ENCODE results near the gene SHTN1.

SHTN1 gene

DNA sequence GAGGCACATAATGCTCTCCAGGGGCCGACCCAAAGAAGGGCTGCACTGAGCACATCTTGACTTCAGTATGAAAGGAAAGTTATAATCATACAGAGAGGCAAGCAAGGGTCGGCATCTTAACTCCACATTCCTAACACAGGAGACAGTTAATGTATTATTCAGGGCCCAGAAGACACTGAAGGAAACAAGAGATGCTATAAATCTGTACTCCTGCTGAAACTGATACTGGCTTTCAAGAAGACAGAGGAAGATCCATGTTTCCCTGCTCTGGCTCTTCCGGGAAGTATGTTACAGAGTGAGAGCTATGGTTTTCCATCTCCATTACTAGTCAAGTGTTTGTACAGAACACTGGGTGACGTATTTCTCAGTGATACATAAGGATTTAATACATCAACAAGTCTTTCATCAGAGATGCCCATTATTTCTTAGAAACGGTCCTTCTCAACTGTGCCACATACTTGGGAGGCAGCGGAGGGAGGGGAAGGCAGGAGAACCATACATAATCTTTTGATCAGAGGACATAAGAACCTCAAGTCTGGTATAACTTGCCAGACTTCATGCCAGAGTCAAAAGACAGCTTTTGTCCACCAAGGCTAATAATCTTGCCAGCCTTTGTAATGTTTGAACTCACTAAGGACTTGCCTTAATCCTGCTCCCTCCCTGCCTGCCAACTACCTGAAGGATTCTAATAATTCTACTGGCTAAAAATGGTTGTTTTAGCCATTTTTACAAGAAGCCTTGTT is 97.6 kb downstream of the SHTN1 start:
- TF ChIP-seq, protein P1, sequence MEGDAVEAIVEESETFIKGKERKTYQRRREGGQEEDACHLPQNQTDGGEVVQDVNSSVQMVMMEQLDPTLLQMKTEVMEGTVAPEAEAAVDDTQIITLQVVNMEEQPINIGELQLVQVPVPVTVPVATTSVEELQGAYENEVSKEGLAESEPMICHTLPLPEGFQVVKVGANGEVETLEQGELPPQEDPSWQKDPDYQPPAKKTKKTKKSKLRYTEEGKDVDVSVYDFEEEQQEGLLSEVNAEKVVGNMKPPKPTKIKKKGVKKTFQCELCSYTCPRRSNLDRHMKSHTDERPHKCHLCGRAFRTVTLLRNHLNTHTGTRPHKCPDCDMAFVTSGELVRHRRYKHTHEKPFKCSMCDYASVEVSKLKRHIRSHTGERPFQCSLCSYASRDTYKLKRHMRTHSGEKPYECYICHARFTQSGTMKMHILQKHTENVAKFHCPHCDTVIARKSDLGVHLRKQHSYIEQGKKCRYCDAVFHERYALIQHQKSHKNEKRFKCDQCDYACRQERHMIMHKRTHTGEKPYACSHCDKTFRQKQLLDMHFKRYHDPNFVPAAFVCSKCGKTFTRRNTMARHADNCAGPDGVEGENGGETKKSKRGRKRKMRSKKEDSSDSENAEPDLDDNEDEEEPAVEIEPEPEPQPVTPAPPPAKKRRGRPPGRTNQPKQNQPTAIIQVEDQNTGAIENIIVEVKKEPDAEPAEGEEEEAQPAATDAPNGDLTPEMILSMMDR (IDR thresholded peaks at IDR 0.05; ENCODE audit: low read depth, low read length): no peak
- no peak for DNase-seq (ENCODE audit: extremely low read depth, low read depth)

DNA sequence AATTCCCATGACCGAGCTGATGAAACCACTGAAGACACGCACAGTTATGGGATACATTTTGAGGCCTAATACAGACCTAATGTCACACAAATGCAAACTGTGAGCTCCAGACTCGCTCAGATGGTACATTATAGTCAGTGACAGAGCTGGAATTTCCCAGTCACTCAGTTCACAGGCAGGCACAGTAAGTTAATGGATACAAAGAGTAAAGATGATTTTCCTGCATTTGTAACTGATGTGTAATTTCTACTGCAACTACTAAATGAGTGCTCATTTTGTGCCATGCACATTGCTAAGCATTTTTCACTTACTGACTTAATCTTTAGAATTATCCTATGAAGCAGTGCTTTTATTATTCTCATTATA is 99.2 kb downstream of the SHTN1 start:
- TF ChIP-seq, protein P1 (IDR thresholded peaks at IDR 0.05; ENCODE audit: low read depth, low read length): no peak
- DNase-seq (ENCODE audit: extremely low read depth, low read depth): no peak

DNA sequence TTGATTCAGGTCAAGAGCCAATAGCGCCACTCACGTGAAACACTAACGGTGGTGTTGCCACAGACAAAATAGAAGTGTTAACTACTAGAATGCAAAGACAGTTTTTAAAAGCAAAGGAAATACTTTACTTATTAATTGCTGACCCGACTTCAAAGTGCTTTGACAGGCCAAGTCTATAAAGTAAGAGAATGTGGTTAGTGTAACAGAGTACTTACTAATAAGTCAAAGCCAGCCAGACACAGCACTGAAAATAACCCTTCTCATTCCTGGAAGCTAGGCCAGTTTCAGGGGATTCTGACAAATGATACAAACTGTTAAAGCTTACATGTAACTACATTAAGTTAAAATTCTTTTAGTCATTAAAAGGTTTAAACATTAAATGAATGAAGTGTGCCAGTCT is 105.4 kb downstream of the SHTN1 start:
- DNase-seq (ENCODE audit: extremely low read depth, low read depth): no peak
- TF ChIP-seq, protein P1 (IDR thresholded peaks at IDR 0.05; ENCODE audit: low read depth, low read length): no peak

DNA sequence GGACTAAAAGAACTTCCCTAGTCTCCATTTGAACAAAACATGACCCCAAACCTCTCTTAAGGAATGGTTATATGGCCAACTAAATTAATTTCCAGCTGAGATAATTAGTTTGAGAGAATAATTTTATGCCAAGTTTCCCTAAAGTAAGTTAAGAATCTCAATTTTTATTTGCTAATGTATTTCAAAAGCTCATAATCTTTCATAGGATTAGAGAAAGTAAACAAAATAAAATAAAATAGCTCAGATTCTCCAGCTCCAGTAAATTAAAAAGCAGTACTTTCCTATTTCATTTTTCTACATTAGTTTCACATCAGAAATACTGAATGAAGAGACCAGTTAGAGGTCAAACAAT is 111.3 kb downstream of the SHTN1 start:
- TF ChIP-seq, protein P1 (IDR thresholded peaks at IDR 0.05; ENCODE audit: low read depth, low read length): no peak
- no peak for DNase-seq (ENCODE audit: extremely low read depth, low read depth)

DNA sequence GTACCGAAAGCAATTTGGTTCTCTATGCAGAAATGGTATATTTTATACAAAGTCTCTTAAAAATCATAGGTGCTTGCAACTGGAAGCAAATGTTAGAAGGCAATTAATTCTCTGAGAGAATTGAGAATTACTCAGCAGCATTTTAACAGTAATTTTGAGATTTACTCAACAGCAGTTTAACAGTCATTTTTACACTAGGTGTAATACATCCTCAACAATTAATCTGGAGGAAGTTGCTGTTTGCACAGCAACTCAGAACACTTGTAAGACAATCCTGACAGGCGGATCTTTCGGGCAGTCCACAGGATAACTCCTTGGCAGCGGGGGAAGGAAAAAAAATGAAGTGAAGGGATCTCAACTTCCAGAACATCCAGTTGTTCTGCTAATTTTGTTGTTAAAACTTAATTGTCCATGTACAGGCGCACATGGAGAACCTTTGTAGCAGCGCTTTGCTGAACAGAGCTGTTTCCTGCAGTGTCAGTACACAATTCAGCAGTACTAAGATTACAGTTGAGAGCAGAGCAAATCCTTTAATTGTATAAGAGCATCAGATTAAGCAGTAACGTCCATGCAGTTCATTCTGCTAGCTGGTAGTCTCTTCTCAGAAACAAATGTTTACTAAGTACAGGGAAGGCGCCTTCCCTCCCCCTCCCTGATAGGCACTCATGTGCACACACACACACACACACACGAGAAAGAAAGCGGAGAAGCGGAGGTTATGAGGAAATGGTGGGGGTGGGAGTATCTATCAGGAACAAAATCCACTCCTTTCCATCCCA is 111.9 kb downstream of the SHTN1 start:
- TF ChIP-seq, protein P1 (IDR thresholded peaks at IDR 0.05; ENCODE audit: low read depth, low read length): no peak
- no peak for DNase-seq (ENCODE audit: extremely low read depth, low read depth)

DNA sequence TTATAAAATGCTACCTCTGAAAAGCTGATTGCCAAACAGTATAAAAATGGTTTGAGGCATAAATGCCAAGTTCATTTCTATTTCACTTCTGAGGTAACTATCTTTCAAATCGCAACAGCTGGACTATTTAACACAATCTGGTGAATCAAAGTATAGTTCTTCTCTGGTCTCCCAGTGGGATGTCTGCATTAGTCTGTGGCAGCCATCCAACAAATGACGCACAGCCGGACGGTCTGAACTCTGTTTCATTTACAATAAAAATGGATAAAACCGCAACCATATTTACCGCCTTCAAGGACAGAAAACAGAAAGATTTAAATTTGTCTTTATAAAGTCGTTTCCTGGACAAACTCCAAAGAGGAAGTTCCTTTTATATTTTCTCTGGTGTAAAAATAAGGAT is 113.8 kb downstream of the SHTN1 start:
- peak; percentile 1 for DNase-seq (ENCODE audit: extremely low read depth, low read depth)
- TF ChIP-seq, protein P1 (IDR thresholded peaks at IDR 0.05; ENCODE audit: low read depth, low read length): no peak

DNA sequence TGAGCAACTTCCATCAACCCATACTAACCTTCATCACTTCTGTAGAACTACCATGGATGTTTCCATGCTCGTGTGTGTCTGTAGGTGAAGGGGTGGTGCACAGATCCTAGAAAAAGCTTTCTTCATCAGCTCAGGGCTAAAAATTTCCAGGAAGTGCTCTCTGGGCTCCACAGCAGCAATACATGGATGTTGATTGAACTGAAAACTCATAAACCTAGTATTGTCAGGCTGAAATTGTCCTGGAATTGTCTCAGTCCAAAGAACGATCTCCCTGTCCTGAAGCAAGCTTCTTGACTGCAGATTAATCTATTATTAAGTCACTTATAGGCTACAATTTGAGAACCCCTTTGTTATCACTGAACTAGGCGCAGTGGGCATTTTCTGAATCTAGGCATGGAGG is 115.9 kb downstream of the SHTN1 start:
- no peak for DNase-seq (ENCODE audit: extremely low read depth, low read depth)

More for the DNA sequence above, 115.9 kb downstream of the SHTN1 start:
- TF ChIP-seq, protein P1 (IDR thresholded peaks at IDR 0.05; ENCODE audit: low read depth, low read length): no peak
